Measurements from ENCODE around the gene TFF1.

Gene TFF1

DNA sequence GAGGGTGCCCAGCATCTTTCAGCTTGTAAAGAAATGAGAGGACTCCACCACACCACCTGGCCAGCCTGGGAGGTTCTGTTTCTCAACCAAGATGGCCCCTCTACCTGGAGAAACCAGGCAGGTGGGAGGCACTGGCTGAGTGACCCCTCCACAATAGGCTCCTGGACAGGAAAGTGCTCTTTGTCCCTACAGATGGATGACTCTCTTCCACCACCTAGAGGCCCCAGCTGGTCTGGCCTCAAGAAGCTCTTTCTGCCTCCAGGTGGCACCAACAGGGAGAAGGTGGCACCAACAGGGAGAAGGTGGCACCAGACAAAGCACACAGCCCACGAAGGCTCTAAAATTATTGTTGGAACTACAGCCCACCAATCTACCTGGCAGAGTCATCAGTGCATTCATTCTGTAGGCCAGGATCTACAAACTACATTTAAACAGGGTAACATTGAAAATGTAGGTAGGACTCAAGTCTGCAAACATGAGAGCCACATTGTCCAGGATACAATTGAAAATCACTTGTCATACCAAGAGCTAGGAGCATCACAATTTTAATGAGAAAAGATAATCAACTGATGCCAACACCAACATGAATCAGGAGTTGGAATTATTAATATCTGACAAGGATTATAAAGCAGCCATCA is 15.1 kb upstream of the TFF1 start:
- H3K9me3 ChIP-seq (ENCODE audit: control insufficient read depth, low read length): no peaks in the 10 kb centered on the region
- H3K4me3 ChIP-seq (ENCODE audit: low read depth, low read length): no peak overlapping the region
- H3K27me3 ChIP-seq (ENCODE audit: control insufficient read depth, insufficient read depth, low read length): no peaks in the 10 kb centered on the region
- no peak overlapping the region for H3K4me2 ChIP-seq (ENCODE audit: low read length)
- TF ChIP-seq, protein P1, sequence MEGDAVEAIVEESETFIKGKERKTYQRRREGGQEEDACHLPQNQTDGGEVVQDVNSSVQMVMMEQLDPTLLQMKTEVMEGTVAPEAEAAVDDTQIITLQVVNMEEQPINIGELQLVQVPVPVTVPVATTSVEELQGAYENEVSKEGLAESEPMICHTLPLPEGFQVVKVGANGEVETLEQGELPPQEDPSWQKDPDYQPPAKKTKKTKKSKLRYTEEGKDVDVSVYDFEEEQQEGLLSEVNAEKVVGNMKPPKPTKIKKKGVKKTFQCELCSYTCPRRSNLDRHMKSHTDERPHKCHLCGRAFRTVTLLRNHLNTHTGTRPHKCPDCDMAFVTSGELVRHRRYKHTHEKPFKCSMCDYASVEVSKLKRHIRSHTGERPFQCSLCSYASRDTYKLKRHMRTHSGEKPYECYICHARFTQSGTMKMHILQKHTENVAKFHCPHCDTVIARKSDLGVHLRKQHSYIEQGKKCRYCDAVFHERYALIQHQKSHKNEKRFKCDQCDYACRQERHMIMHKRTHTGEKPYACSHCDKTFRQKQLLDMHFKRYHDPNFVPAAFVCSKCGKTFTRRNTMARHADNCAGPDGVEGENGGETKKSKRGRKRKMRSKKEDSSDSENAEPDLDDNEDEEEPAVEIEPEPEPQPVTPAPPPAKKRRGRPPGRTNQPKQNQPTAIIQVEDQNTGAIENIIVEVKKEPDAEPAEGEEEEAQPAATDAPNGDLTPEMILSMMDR (IDR thresholded peaks at IDR 0.05): peak; percentile 64
- no peaks in the 10 kb centered on the region for H3K79me2 ChIP-seq
- no peaks in the 10 kb centered on the region for H3K4me1 ChIP-seq
- H3K27ac ChIP-seq: no peak overlapping the region
- no peak overlapping the region for H3K9ac ChIP-seq
- no peak overlapping the region for H2AFZ ChIP-seq
- H3K36me3 ChIP-seq (ENCODE audit: control insufficient read depth, insufficient read depth, low read length): no peaks in the 10 kb centered on the region

DNA sequence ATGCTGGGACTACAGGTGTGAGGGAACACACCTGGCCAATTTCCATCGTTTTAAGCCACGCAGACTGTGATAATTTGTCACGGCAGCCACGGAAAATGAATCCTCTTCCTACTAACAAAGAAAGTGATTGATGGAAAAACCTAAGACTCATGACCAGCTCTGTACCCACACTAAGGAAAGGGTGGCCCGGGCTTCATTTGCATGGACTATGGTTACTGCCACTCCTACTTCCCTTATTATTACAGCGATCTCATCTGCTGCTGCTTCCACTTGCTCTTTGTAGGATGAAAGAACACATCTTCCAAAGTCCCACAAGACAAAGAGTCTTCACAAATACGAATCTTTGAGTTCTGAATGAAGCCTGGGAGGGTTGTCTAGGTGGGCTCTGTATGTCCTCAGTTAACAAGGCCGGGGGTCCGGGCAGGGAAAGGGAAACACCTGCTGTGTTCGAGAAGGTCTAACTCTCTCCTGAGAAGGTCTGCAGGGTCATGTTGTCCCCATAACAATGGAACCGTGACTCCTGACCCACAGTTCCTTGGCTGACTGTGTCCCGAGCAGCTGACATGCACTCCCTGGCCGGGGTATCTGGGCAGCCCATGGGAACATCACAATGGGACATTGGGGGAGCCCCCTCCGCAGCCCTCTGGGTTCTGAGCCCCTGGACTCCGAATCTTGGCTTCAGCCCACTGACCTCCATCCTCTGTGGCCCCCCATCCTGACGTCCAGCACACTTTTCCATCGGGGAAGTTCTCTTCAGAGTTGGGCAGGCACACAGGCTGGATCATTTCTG is 13.3 kb upstream of the TFF1 start:
- TF ChIP-seq, protein P1 (IDR thresholded peaks at IDR 0.05): no peak
- no peak overlapping the region for H2AFZ ChIP-seq
- H3K4me3 ChIP-seq (ENCODE audit: low read depth, low read length): no peak overlapping the region
- no peaks in the 10 kb centered on the region for H3K4me1 ChIP-seq
- no peak overlapping the region for H3K27ac ChIP-seq
- no peak overlapping the region for H3K4me2 ChIP-seq (ENCODE audit: low read length)
- H3K9ac ChIP-seq: no peak overlapping the region
- H3K27me3 ChIP-seq (ENCODE audit: control insufficient read depth, insufficient read depth, low read length): no peaks in the 10 kb centered on the region
- H3K36me3 ChIP-seq (ENCODE audit: control insufficient read depth, insufficient read depth, low read length): no peaks in the 10 kb centered on the region
- H3K9me3 ChIP-seq (ENCODE audit: control insufficient read depth, low read length): no peaks in the 10 kb centered on the region
- no peaks in the 10 kb centered on the region for H3K79me2 ChIP-seq

DNA sequence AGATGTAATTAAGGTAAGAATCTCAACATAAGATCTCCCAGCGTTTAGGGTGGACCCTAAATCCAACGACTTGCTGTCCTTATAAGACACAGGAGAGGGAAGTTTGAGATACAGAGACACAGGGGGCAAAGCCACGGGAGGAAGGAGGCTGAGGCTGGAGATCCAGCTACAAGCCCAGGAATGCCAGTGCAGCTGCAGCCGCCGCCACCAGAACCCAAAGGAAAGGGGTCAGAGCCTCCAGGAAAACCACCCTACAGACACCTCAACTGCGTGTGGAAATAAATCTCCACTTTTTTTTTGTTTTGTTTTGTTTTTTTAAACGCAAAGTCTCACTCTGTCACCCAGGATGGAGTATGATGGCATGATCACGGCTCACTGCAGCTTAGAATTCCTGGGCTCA is 12.1 kb upstream of the TFF1 start:
- Histone ChIP-seq H3K9me3 (ENCODE audit: control insufficient read depth, low read length) (no peaks in the 10 kb centered on the region), H3K79me2 (no peaks in the 10 kb centered on the region), H3K4me2 (ENCODE audit: low read length) (no peak overlapping the region), H3K4me3 (ENCODE audit: low read depth, low read length) (no peak overlapping the region), H3K9ac (no peak overlapping the region), H3K27ac (no peak overlapping the region), H3K4me1 (no peaks in the 10 kb centered on the region), H3K36me3 (ENCODE audit: control insufficient read depth, insufficient read depth, low read length) (no peaks in the 10 kb centered on the region), H3K27me3 (ENCODE audit: control insufficient read depth, insufficient read depth, low read length) (no peaks in the 10 kb centered on the region), H2AFZ (no peak overlapping the region)
- TF ChIP-seq, protein P1 (IDR thresholded peaks at IDR 0.05): no peak

DNA sequence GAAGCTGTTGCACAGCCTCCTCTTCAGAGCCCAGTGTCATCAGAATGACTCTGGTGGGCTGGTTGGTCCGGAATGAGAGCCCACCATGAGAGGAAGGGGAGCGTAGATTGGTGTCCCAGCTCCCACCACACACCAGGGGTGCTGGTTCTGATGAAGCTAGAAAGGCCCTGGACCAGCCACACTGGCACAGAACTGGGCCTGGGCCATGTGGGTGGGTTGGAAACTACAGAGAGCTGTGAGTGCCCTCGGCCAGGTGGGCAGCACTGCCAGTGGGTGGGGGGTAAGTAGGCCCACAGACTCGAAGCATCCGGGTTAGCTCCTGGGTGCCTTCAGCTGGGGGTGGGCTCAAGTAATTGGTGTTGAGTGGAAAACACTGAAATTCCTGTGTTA is 11.6 kb upstream of the TFF1 start:
- TF ChIP-seq, protein P1 (IDR thresholded peaks at IDR 0.05): no peak
- H3K79me2 ChIP-seq: no peaks in the 10 kb centered on the region

More for the DNA sequence above, 11.6 kb upstream of the TFF1 start:
- H3K4me2 ChIP-seq (ENCODE audit: low read length): no peak overlapping the region
- H3K9me3 ChIP-seq (ENCODE audit: control insufficient read depth, low read length): no peaks in the 10 kb centered on the region
- H3K4me3 ChIP-seq (ENCODE audit: low read depth, low read length): no peak overlapping the region
- H2AFZ ChIP-seq: no peak overlapping the region
- H3K36me3 ChIP-seq (ENCODE audit: control insufficient read depth, insufficient read depth, low read length): no peaks in the 10 kb centered on the region
- no peaks in the 10 kb centered on the region for H3K27me3 ChIP-seq (ENCODE audit: control insufficient read depth, insufficient read depth, low read length)
- H3K9ac ChIP-seq: no peak overlapping the region
- no peaks in the 10 kb centered on the region for H3K4me1 ChIP-seq
- H3K27ac ChIP-seq: no peak overlapping the region

Data from parathyroid adenoma (tissue), 2 donors.